ENCODE measurements around the gene AOX1.

DNA sequence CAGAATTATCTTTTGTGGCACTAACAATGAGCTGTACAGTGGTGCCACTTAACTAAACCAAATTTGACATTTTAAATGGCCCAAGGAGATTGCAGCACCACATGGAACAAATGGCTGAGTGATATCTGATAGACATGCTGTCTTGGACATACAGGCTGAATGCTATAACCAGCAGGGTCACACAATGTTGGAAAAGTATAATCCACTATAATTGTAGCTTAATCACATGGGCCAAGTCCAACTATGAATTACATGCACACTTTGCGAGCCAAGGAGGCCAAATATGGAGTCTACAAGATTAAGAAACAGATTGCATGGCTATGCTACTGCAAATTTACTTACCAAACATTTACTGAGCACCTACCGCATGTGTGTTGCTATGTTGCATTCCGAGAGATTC lies 69.0 kb downstream of the AOX1 start:
- TF ChIP-seq, protein P1, sequence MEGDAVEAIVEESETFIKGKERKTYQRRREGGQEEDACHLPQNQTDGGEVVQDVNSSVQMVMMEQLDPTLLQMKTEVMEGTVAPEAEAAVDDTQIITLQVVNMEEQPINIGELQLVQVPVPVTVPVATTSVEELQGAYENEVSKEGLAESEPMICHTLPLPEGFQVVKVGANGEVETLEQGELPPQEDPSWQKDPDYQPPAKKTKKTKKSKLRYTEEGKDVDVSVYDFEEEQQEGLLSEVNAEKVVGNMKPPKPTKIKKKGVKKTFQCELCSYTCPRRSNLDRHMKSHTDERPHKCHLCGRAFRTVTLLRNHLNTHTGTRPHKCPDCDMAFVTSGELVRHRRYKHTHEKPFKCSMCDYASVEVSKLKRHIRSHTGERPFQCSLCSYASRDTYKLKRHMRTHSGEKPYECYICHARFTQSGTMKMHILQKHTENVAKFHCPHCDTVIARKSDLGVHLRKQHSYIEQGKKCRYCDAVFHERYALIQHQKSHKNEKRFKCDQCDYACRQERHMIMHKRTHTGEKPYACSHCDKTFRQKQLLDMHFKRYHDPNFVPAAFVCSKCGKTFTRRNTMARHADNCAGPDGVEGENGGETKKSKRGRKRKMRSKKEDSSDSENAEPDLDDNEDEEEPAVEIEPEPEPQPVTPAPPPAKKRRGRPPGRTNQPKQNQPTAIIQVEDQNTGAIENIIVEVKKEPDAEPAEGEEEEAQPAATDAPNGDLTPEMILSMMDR (conservative IDR thresholded peaks at IDR 0.05) = no peak
- TF ChIP-seq ZFX (IDR thresholded peaks at IDR 0.05) = no peak
